ENCODE results near the gene ZFAND3.

DNA sequence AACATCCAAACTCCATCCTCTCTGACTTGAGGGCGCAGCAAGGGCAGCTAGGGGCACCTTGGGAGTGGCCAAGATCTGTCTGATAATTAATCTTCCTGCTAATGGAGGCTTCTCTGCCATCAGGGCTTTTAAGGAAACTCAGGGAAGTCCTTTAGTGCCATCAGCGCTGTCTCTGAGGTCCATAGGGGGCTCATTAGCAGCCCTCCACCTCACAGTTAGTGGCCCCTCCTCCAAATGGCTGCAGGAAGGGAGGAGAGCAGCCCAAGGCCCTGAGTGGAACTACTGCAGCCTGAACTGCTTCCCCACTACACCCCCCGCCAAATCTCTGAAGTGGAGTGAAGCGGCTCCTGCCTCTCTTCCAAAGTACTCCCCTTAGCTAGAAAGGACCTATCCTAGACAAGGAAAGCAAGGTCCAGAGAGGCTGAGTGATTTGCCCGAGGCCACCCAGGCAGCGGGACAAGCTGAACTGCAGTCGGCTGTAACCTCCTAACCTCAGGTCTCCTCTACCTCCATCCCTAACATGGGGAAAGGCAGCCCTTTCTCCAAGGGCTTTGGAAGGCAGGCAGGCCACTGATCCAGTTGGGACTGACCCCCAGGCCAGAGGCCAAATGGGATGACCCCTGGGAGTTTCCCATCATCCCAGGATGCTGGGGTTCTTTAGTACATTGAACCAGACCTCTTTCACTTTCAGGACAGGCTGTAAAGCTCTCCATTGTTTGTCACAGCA, 39.5 kb upstream of the ZFAND3 start:
- TF ChIP-seq, protein P1, sequence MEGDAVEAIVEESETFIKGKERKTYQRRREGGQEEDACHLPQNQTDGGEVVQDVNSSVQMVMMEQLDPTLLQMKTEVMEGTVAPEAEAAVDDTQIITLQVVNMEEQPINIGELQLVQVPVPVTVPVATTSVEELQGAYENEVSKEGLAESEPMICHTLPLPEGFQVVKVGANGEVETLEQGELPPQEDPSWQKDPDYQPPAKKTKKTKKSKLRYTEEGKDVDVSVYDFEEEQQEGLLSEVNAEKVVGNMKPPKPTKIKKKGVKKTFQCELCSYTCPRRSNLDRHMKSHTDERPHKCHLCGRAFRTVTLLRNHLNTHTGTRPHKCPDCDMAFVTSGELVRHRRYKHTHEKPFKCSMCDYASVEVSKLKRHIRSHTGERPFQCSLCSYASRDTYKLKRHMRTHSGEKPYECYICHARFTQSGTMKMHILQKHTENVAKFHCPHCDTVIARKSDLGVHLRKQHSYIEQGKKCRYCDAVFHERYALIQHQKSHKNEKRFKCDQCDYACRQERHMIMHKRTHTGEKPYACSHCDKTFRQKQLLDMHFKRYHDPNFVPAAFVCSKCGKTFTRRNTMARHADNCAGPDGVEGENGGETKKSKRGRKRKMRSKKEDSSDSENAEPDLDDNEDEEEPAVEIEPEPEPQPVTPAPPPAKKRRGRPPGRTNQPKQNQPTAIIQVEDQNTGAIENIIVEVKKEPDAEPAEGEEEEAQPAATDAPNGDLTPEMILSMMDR (IDR thresholded peaks at IDR 0.05), result no peak
- TF ChIP-seq POLR2A (IDR thresholded peaks at IDR 0.05), result no peak
- no peak for TF ChIP-seq POLR2AphosphoS5 (IDR thresholded peaks at IDR 0.05)
